Stimulated activated CD8-positive, alpha-beta memory T cell treated with anti-CD3 and anti-CD28 coated beads, Interleukin-15, amount 100 ng/mL, for 4 hours (primary cell): ENCODE data around the gene RXFP4.

Source experiments
- DNase-seq, 2 donors: peaks; one replicate each; pipeline ENCODE4 v3.0.0-alpha.2; 2020; ENCODE audit warnings: low read depth in 2 of 2

The RXFP4 gene

DNA sequence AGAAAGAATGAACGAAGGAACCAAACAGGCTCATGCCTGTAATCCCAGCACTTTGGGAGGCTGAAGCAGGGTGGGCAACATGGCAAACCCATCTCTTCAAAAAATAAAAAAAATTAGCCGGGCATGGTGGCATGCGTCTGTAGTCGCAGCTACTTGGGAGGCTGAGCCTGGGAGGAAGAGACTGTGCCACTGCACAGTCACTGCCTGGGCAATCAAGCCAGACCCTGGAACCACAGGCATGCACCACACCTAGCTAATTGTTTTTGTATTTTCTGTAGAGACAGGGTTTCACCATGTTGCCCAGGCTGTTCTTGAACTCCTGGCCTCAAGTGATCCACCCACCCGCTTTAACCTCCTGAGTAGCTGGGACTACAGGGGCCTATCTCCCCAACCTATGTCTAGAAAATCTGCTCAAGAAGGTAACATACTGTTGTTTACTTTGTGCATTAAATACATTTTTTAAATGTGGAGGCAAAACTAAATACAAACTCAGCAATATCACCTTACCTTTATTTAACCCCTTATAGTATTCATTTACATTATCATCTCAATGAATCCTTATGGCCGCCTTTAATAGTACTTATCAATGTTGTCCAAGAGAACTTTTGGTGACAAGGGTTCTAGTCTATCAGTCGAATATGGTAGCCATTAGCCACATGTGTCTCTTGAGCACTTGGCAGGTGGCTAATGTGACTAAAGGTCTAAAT, 10.0 kb upstream of the RXFP4 start:
- DNase-seq = no peak

DNA sequence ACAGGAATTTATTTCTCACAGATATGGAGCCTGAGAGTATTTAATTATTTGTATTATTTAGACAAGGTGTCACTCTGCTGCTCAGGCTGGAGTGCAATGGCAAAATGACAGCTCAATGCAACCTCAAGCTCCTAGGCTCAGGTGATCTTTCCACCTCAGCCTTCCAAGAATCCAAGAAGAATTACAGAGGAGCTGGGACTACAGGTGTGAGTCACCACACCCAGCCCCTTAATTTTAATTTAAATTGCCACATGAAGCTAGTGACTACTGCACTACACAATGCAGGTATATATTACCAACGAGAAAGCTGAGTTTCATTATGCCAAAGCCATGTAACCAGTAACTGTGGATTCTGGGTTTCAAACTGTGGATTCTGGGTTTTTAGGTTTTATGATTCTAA, 9.4 kb upstream of the RXFP4 start:
- DNase-seq = no peak

DNA sequence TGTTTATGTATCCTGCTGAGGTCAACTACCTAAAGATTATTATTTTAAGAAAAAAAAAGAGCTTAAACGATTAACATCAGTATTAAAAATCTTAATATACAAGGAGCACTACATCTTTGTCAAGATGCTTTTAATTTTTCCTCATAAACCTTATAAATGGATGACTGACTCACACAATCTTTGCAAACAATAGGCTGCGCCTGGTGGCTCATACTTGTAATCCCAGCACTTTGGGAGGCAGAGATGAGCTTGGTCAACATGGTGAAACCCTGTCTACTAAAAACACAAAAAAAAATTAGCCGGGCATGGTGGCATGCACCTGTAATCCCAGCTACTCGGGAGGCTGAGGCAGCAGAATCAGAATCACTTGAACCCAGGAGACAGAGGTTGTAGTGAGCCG, 9.0 kb upstream of the RXFP4 start:
- DNase-seq = no peak

DNA sequence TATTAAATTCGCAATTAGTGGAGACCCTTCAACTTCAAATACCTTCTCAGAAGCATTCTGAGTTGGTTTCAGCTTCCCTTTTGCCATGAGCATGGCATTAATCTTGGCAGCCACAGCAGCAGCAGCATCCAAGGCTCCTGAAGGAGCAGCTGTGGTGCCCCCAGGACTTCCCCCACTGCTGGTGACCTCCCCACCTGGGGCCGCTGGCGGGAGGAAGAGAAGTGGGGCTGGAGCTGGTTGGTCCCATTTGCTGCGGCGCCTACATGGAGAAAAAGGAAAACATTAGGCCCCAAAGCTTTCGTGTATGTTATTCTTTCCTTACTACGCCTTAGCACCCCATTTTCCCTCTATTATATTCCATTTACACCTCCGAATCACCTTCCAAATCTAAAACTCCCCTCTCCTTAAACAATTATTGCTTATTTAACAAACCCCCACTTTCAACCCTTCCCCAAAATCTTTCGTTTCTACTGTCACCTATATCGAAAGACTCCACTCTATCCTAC, 7.8 kb upstream of the RXFP4 start:
- DNase-seq = no peak

DNA sequence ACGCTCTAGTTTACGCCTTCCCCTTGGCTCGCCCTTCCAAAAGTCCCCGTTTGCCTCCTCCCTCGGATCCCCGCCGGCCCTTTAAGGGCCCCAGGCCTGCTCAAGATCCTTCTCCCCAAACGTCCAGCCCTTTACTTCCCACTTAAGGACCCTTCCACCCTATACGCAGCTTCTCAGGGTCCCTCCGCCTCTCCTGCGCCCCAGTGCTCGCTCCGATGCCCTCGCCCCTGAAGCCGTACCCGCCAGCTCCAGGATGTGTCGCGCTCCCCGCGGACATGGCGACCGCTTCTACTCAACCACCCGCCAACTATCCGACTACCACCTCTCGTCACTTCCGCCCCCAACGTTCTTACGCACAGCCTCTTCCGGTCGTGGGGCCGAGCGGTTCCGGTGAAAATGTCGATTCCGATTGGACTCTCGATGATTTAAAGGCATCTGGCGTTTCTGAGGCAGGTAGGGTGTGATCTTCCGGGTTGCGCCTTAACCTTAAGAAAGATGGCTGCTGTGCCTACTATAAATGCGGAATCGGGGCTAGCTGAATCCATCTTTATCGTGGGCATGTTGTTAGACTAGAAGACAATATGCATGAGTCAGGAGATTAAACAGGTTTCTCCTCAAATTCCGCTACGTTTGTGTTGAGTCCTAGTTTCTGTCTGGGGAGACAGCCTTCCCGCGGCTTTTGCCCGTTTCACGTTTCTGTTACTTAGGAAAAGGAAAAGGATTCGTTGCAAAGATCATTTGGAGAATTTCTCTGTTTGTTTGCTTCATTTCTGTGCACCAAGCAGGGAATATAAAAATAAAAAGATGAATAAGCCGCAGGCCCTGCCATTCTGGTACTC, 7.1 kb upstream of the RXFP4 start, which contains the start of gene KHDC4:
Gene KHDC4, minus strand, starts transcription at position 317 of the 839 bp plus-strand sequence. Its CDS starts 40 bp downstream, at position 277.
- peak; percentile 86 to 87 for DNase-seq

DNA sequence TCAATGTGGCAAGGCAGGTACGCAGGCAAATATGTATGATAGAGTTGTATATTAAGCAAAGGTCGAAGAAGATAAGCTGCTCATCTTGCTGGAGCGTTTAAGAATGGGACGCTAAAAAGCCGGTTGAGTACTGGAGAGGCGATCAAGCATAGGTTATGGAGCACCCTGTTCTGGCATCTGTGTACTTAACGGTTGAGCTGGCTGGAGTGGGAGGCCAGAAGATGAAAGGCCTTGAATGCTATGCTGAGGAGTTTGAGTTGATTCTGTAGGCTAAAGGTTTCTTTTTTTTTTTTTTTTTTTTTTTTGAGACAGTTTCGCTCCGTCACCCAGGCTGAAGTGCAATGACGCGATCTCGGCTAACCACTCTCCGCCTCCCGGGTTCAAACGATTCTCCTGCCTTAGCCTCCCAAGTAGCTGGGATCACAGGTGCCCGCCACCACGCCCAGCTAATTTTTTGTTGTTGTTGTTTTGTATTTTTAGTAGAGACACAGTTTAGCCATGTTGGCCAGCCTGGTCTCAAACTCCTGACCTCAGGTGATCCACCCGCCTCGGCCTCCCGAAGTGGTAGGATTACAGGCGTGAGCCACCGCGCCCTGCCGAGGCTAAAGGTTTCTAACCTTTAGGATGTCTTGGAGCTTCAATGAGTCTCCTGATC, 6.4 kb upstream of the RXFP4 start:
- DNase-seq = no peak

DNA sequence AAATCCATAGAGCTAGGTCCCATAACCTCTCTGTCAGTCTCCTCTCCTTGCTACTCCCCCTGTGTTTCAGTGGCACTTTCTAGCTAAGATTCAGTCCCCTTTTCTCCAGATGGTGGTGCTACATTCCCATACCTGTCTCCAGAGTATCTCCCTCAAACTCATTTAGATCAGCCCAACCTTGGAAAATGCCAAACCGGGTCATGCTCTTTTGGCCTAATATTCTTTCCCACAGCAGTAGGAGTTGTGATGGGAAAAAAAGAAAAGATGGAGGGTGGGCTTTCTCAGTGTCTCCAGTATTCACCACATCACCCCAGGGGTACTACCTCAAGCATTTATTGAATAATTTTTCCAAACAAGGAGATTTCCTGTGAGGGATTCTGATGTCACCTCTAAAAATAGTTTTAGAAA, 3.2 kb upstream of the RXFP4 start:
- no peak for DNase-seq

DNA sequence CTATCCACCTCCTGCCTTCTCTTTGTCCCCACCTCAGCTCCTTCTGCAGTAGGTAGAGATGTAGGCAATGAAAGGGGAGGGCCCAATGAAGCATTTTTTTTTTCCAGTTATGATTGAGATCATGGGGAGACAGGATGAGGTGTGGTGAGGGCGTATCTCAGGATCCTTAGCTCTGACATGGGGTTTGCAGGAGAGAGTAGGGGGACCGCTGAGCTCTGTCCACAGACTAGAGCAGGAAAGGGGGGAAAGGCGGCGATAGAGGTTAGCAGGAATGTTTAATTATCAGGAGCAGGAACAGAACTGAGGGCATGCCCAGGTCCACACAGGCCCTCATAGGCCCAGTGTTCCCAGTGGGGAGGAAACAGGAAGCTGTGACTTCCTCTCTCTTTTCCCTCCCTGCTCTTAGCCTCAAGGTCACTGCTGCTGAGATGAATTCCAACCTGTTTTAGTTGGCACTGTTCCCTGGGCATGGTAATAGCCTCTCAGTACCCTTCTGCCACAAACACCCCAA, 901 bp upstream of the RXFP4 start:
- DNase-seq = no peak

DNA sequence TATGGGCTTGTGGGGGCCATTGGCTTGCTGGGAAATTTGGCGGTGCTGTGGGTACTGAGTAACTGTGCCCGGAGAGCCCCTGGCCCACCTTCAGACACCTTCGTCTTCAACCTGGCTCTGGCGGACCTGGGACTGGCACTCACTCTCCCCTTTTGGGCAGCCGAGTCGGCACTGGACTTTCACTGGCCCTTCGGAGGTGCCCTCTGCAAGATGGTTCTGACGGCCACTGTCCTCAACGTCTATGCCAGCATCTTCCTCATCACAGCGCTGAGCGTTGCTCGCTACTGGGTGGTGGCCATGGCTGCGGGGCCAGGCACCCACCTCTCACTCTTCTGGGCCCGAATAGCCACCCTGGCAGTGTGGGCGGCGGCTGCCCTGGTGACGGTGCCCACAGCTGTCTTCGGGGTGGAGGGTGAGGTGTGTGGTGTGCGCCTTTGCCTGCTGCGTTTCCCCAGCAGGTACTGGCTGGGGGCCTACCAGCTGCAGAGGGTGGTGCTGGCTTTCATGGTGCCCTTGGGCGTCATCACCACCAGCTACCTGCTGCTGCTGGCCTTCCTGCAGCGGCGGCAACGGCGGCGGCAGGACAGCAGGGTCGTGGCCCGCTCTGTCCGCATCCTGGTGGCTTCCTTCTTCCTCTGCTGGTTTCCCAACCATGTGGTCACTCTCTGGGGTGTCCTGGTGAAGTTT, 550 bp downstream of the RXFP4 start:
- DNase-seq = no peak

DNA sequence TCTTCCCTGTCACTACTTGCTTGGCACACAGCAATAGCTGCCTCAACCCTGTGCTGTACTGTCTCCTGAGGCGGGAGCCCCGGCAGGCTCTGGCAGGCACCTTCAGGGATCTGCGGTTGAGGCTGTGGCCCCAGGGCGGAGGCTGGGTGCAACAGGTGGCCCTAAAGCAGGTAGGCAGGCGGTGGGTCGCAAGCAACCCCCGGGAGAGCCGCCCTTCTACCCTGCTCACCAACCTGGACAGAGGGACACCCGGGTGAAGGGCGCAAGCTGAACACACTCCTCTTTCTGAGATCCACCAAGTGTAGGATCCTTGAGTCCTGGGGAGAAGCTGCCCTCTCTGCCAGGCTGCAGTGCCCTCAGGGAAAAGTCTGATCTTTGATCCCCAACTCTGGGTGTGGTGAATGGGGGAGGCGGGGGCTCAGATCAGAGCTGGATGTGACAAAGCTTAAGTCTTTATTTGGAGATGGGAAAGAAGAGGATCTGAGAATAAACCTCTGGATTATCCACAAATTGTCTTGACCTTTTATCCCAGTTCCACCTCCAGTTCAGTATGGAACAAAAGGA, 1.2 kb downstream of the RXFP4 start:
- DNase-seq = no peak

DNA sequence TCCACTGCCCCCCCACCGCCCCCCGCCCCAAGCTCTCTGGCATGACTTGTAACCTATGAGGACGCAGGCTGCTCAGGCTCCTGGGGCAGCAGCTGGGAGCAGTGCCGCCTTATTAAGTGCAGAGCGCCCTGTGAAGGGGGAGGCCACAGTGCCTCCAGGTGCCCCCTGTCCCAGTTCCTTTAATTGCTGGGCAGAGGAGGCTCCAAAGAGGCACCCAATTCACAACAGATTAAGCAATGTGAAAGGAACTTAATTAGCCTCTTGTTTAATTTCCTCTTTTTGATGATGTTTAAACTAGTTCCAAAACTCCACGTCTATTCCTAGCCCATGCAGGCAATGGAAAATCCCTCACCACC, 3.0 kb downstream of the RXFP4 start:
- no peak for DNase-seq

DNA sequence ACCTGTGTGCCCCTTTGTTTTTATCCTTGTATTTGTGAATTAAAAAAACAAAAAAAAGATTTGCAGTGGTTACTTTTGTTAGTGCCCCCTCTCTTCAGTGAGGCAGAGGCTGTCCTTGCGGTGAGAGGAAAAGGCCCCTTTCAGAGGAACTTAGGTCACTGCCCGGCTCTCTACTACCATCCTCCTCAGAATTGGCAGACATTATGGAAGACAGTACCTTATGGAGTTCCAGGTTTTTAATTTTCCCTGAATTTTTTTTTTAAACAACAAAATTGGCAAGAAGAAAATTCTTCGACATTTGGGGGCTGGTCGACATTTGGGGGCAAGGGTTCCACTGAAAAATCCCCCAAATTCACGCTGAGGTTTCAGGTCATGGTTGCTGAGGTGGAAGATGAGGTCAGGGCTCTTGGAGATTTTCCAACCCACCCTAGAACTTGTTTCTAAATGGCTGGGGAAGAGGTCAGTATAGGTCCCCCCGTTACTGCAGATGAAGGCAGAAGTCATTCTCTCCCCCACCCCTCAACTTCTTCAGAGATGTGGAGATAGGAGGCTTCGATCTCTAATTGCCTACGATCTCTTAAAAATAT, 5.3 kb downstream of the RXFP4 start:
- DNase-seq = no peak

DNA sequence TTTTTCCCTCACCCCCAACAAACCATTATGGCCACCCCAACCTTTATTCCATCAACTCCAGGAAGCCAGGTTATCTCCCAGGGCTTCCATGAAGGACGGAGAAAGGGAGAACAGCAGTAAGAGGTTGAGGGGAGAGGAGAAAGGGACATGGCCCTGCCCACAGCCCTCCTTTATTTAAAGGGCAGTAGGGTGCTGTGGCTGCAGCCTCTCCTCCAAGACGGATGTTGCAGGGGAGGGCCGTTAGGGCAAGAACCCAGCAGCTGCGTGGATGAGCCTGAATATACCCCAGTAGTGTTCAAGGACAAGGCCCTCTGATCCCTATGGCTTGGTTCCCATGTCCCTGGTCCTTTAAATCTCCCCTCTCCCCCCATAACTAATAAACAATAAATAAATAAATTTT, 5.9 kb downstream of the RXFP4 start:
- no peak for DNase-seq

DNA sequence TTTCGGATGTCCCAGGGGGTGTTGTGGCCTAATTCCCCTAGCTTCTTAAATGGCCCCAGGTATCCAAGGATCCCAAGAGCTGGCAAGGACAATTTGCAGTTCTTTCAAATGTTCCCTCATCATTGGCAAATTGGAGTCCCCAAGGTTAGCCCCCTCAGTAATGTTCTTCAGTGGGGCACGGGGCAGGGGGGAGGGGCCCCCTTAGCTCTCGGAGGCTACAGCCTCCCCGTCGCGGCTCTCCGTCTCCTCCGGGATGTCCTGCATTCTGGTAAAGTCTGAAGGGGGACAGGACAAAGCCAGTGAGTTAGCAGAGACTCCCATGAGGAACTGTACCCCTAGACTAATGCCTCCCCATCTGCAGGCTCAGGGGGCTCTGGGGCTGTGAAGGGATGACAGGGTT, 6.3 kb downstream of the RXFP4 start:
- no peak for DNase-seq

DNA sequence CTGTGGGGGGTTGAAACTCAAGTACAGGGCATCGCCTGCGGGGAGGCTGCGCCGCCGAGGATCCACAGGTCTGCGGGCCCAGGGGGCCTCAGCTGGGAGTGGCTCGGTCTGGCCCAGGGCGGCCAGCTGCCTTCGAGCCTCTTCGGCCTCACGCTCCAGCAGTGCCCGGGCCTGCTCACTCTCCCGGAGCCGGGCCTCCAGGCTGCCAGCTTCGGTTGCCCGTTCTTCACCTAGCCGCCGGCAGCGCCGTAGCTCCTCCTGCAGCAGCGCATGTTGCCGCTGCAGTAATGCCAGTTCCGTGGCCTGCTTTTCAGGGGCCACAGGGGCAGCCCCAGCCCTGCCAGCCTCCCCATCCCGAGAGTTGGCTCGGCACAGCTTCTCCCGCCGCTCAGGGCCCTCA, 9.4 kb downstream of the RXFP4 start:
- no peak for DNase-seq

DNA sequence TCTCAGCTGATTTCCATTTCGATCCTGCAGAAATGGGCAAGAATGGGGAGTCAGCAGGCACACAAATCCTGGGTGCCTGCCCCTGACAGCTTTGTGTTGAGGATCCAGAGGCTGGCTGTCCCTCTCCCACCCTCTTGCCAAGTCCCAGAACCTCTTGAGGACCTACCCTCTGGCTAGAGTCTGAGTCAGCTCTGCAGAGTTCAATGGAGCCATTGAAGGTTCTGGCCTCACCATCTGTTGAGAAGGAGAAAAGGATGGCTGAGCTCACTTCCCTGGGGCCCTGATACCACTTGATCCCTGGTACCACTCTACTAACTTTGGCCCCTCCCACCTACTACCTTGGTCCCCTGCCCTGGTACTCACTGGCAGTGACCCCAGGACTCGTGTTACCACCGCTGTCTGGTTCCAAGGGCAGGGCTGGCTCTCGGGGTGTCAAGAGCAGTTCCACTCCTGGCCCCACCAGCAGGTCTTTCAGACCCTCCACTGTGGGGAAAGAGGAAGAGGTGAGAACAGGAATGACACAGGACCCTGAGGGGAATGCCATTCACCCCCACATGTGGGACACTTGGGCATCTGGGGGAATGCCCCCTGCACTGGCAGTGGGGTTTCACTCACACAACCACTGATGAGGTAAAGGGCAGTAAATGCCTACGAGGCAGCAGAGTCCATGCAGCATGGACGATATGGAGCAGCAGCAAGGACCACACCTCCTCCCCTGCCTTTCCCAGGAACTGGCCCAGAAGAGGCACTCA, 10.5 kb downstream of the RXFP4 start:
- no peak for DNase-seq

DNA sequence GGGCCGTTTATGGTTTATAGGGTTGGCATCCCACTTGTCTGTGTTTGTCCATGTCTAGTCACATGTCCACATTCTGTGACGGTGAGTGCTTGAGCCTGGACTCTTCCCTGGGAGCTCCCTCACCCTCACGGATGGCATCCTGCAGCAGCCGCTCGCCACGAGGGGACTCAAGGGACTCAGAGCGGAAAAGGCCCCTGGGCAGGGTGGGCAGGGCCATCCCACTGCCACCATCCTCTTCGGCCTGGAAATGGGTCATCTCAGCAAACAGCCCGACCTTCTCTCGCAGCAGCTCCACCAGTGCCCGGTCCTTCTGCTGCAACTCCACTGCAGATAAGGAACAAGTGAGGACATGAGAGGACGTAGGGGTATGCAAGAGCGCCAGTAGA, 11.1 kb downstream of the RXFP4 start:
- DNase-seq = no peak

DNA sequence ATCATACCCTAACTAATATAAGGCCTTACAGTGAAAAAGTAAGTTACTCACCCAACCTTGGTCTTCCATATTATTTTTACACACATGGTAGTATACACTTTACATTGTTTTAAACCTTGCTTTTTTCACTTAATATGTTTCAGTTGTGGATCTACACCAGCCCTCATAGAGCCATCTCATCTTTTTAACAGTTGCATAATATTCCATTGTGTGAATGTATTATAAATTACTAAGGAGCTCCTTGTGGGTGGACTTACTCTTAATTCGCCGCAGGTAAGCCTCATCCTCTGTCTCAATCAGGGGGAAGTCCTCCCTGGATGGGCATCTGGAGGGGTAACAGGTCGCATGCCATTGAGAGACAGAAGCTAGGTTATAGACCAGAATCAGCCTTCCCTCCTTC, 13.2 kb downstream of the RXFP4 start:
- DNase-seq = no peak

DNA sequence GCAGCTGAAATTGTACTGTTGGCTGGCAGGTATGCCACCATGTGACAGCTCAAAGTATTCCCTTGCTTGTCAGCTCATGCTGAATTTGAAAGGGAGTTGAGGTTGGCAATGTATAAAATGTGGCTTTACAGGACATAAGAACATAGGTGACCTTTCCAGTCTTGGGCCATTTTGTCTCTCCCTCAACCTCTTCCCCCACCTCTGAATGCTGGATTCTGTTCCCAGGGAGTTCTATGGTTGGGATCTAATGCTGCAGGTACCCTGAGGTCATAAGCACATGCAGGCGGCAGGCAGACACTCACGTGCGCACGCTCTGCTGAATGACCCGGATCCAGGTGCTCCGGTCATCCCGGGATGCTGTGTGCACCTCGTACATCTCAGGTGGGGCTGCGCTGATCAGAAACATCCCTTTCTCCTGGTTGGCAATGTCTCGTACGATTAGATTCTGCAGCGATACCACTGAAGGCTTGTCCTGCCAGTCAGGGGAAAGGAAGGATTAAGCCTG, 16.0 kb downstream of the RXFP4 start:
- DNase-seq = no peak

DNA sequence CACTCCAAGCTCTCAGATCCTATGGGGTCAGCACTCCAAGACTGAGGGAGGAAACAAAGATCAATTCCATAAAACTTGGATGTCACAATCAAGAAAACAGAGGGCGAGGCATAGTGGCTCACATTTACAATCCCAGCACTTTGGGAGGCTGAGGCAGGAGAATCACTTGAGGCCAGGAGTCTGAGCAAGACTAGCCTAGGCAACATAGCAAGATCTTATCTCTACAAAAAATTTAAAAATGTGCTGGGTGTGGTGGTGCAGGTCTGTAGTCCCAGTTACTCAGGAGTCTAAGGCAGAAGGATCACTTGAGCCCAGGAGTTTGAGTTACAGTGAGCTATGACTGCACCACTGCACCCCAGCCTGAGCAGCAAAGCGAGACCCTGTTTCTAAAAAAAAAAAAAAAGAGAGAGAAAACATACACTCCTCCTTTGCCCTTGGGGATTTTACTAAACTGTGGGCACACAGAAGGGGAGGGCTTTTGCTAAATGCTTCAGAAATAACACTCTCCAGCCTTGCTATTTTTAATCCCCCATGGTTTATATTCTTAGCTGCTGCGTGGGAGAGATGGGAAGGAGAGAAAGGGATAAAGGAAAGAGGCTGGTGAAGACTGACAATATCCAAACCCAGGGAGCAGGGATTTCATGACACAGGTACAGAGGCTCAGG, 18.8 kb downstream of the RXFP4 start:
- DNase-seq = no peak
